Upper lobe of left lung (tissue), 4 donors: Measurements from ENCODE around the gene ANK3.

ENCODE experiments used
- CTCF ChIP-seq, 6 experiments: fragments of 450-650 bp in 4 of 6; fragments of 200-600 bp in 2 of 6; sonication (generic) in 2 of 6; IDR thresholded peaks; one replicate each; pipeline ENCODE4 v1.5.1; 2016 to 2019; ENCODE audit warnings: antibody characterized with exemption in 6 of 6
- POLR2AphosphoS5 ChIP-seq, 2 donors: sonication (generic); formaldehyde crosslinking; IDR thresholded peaks; one replicate each; pipeline ENCODE4 v1.5.1; 2017; ENCODE audit warnings: antibody characterized with exemption in 2 of 2

GRCh38 chr10:60096761-60097513, 292.7 kb downstream of the ANK3 start:
- TF ChIP-seq CTCF (IDR thresholded peaks at IDR 0.05) (no peak), POLR2AphosphoS5 (IDR thresholded peaks at IDR 0.05) (no peak)
